ENCODE data around the gene COL1A2.

The COL1A2 gene

DNA sequence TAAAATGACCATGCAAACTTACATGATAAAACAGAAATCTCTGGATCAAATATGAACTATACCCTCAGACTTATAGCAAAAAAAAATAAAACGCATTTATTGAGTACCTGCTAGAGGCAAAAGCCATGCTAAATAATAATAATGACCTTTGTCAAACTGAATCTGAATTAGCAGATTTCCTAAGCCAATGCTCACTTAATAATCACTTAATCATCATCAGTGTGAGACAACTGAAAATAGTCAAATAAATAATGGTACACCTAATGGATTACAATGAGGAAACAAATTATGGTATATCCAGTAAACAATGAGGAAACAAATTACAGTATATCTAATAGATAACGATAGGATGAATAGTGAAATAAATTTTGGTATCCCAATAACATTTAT is 37.6 kb downstream of the COL1A2 start:
- Histone ChIP-seq H3K4me1 (ENCODE audit: control insufficient read depth, insufficient read depth, low read length) (no peaks in the 10 kb centered on the region), H3K27ac (ENCODE audit: low read length) (no peak overlapping the region), H3K9me3 (ENCODE audit: control insufficient read depth, insufficient read depth, low read length) (no peaks in the 10 kb centered on the region), H3K36me3 (ENCODE audit: control insufficient read depth, insufficient read depth, low read length) (peaks cover 3% of the 10 kb centered on the region; the same call in 1 of the 2 replicates), H3K4me3 (ENCODE audit: low read length) (no peak overlapping the region), H3K27me3 (ENCODE audit: control insufficient read depth, insufficient read depth, low read length) (no peaks in the 10 kb centered on the region)
- no CpG with 5 or more reads among the region's 2 CpGs for WGBS (ENCODE audit: insufficient coverage, insufficient read length)
- no peak for DNase-seq (ENCODE audit: low read depth, low spot score)

DNA sequence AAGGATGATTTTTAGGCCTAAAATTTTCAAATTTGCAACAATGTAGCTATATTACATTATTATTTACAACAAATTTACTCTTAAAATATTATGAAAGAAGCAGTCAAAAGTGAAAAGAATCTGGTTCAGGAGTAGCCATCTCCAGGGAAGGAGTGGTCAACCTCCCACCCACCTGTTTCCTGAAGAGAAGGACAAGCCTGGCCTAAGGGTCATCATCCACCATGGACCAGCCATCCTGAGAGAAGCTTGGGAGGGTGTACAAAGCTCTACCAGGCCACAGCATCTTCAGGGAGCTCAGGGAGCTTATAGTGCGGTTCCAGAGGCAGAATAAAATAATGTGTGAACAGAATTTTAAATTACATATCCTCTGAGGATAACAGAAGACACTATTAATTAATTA is 38.1 kb downstream of the COL1A2 start:
- Histone ChIP-seq H3K9me3 (ENCODE audit: control insufficient read depth, insufficient read depth, low read length) (no peaks in the 10 kb centered on the region), H3K36me3 (ENCODE audit: control insufficient read depth, insufficient read depth, low read length) (peaks cover 3% of the 10 kb centered on the region; the same call in 1 of the 2 replicates), H3K27ac (ENCODE audit: low read length) (no peak overlapping the region), H3K4me1 (ENCODE audit: control insufficient read depth, insufficient read depth, low read length) (no peaks in the 10 kb centered on the region), H3K27me3 (ENCODE audit: control insufficient read depth, insufficient read depth, low read length) (no peaks in the 10 kb centered on the region), H3K4me3 (ENCODE audit: low read length) (no peak overlapping the region)
- DNase-seq (ENCODE audit: low read depth, low spot score), result no peak
- no CpG with 5 or more reads among the region's 1 CpG for WGBS (ENCODE audit: insufficient coverage, insufficient read length)

DNA sequence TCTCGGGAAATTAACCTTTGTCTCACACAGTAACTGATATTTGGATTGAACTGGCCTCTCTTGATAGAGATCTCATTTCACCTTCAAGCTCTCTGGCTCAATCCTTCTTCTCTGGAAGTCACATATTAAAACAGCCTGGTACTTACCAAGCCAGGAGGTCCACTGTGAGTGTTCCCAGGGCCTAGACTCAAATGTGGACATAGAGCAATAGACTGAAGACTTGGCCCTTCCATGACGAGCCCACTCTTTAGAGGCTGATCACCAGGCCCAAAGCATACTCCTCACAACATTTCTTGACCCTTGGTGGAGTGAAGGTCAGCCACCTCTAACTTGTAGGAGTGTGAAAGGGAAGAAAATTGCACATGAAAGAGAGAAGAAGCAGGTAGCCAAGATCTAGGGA is 38.5 kb downstream of the COL1A2 start:
- no CpG with 5 or more reads among the region's 2 CpGs for WGBS (ENCODE audit: insufficient coverage, insufficient read length)
- Histone ChIP-seq H3K4me1 (ENCODE audit: control insufficient read depth, insufficient read depth, low read length) (no peaks in the 10 kb centered on the region), H3K36me3 (ENCODE audit: control insufficient read depth, insufficient read depth, low read length) (peaks cover 3% of the 10 kb centered on the region; the same call in 1 of the 2 replicates), H3K27me3 (ENCODE audit: control insufficient read depth, insufficient read depth, low read length) (no peaks in the 10 kb centered on the region), H3K4me3 (ENCODE audit: low read length) (no peak overlapping the region), H3K27ac (ENCODE audit: low read length) (no peak overlapping the region), H3K9me3 (ENCODE audit: control insufficient read depth, insufficient read depth, low read length) (no peaks in the 10 kb centered on the region)
- DNase-seq (ENCODE audit: low read depth, low spot score), result no peak

DNA sequence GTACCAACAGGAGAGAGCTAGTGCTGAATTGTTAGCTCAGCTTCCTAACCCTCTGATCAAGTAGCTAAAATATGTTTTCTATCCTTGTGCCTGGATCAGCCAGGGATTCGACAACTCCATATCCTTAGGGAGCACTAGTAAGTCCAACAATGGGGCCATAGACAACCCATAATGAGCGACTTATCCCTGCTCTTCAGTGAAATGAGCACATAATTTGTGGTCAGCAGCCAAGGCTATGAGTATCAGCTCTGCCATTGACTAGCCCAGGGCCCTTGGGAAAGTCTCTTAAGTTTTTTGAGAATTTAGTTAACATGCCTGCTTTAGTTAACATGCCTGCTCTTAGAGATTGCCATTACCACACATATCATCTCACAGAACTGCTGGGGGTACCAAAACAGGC is 39.3 kb downstream of the COL1A2 start:
- Histone ChIP-seq H3K4me3 (ENCODE audit: low read length) (no peak overlapping the region), H3K27ac (ENCODE audit: low read length) (no peak overlapping the region), H3K9me3 (ENCODE audit: control insufficient read depth, insufficient read depth, low read length) (no peaks in the 10 kb centered on the region), H3K36me3 (ENCODE audit: control insufficient read depth, insufficient read depth, low read length) (peaks cover 2% of the 10 kb centered on the region; the same call in 1 of the 2 replicates), H3K27me3 (ENCODE audit: control insufficient read depth, insufficient read depth, low read length) (no peaks in the 10 kb centered on the region), H3K4me1 (ENCODE audit: control insufficient read depth, insufficient read depth, low read length) (no peaks in the 10 kb centered on the region)
- WGBS (ENCODE audit: insufficient coverage, insufficient read length), result no CpG with 5 or more reads among the region's 2 CpGs
- DNase-seq (ENCODE audit: low read depth, low spot score), result no peak

DNA sequence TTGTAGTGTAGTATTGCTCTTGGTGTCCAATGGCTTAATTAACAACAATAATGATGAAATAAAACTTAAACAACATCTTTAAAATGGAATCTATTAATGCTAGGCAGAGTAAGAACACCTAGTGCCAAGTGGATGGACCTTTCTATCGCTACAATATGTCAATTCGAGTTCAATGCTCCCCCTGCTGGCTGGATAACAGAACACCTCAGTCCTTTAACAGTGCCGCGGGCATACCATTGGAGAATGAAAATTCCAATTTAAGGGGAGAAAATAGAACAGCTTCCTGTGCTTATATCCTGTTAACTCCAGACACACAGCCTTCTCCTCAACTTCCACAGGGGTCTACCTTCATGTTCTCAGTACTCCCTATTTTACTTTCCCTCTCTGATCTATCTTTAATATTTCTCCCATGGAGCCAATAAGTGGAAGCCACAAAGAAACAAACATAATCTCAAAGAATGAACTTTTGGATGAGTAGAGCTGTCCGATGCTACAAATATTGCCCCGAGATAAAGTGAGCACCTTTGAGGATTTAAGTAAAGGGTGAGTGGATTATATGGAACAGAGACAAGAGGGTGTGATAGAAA is 41.4 kb downstream of the COL1A2 start:
- peaks cover 1% of the 10 kb centered on the region; the same call in 1 of the 2 replicates for H3K4me1 ChIP-seq (ENCODE audit: control insufficient read depth, insufficient read depth, low read length)
- no peaks in the 10 kb centered on the region for H3K9me3 ChIP-seq (ENCODE audit: control insufficient read depth, insufficient read depth, low read length)
- no peak overlapping the region for H3K4me3 ChIP-seq (ENCODE audit: low read length)
- DNase-seq (ENCODE audit: low read depth, low spot score), result peak; percentile 35
- no peaks in the 10 kb centered on the region for H3K27me3 ChIP-seq (ENCODE audit: control insufficient read depth, insufficient read depth, low read length)
- H3K36me3 ChIP-seq (ENCODE audit: control insufficient read depth, insufficient read depth, low read length), result no peaks in the 10 kb centered on the region
- no CpG with 5 or more reads among the region's 6 CpGs for WGBS (ENCODE audit: insufficient coverage, insufficient read length)
- H3K27ac ChIP-seq (ENCODE audit: low read length), result no peak overlapping the region

GRCh38 chr7:94436700-94437099 is 42.0 kb downstream of the COL1A2 start:
- no peak overlapping the region for H3K4me3 ChIP-seq (ENCODE audit: low read length)
- no CpG with 5 or more reads among the region's 4 CpGs for WGBS (ENCODE audit: insufficient coverage, insufficient read length)
- H3K27ac ChIP-seq (ENCODE audit: low read length), result no peak overlapping the region
- no peaks in the 10 kb centered on the region for H3K9me3 ChIP-seq (ENCODE audit: control insufficient read depth, insufficient read depth, low read length)
- peaks cover 1% of the 10 kb centered on the region; the same call in 1 of the 2 replicates for H3K4me1 ChIP-seq (ENCODE audit: control insufficient read depth, insufficient read depth, low read length)
- H3K36me3 ChIP-seq (ENCODE audit: control insufficient read depth, insufficient read depth, low read length), result no peaks in the 10 kb centered on the region
- no peaks in the 10 kb centered on the region for H3K27me3 ChIP-seq (ENCODE audit: control insufficient read depth, insufficient read depth, low read length)
- no peak for DNase-seq (ENCODE audit: low read depth, low spot score)

DNA sequence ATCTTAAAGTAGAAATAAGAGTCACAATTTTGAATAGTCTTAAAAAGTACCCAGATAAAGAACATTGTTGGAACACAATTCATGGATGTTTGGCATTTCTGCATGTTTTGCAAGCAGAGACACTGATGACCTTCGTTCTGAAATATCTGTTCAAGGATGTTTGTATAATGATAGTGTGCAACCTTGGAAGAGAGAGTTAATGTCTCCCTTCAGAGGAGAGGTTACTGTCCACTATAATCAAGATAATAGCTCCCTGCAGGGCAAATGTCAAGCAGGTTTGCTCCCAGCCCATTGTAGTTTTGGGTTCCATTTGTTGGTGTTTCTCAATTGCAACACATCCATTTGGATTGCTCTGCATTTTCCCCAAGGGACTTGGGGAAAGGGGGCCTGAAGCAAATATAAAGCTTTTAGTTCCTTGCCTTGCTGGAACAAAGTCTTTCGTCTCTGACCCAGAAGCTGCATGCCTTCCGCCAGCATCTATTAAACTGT is 45.2 kb downstream of the COL1A2 start:
- H3K4me3 ChIP-seq (ENCODE audit: low read length), result no peak overlapping the region
- no peaks in the 10 kb centered on the region for H3K36me3 ChIP-seq (ENCODE audit: control insufficient read depth, insufficient read depth, low read length)
- peaks cover 1% of the 10 kb centered on the region; the same call in 1 of the 2 replicates for H3K4me1 ChIP-seq (ENCODE audit: control insufficient read depth, insufficient read depth, low read length)
- H3K27me3 ChIP-seq (ENCODE audit: control insufficient read depth, insufficient read depth, low read length), result no peaks in the 10 kb centered on the region
- DNase-seq (ENCODE audit: low read depth, low spot score), result no peak
- H3K9me3 ChIP-seq (ENCODE audit: control insufficient read depth, insufficient read depth, low read length), result no peaks in the 10 kb centered on the region
- WGBS (ENCODE audit: insufficient coverage, insufficient read length), result no CpG with 5 or more reads among the region's 3 CpGs
- no peak overlapping the region for H3K27ac ChIP-seq (ENCODE audit: low read length)

- H3K36me3 ChIP-seq (ENCODE audit: control insufficient read depth, insufficient read depth, low read length), result no peaks in the 10 kb centered on the region
- H3K9me3 ChIP-seq (ENCODE audit: control insufficient read depth, insufficient read depth, low read length), result no peaks in the 10 kb centered on the region
- no CpG with 5 or more reads among the region's 7 CpGs for WGBS (ENCODE audit: insufficient coverage, insufficient read length)
- H3K4me3 ChIP-seq (ENCODE audit: low read length), result no peak overlapping the region
- H3K27ac ChIP-seq (ENCODE audit: low read length), result no peak overlapping the region
- peaks cover 1% of the 10 kb centered on the region; the same call in 1 of the 2 replicates for H3K4me1 ChIP-seq (ENCODE audit: control insufficient read depth, insufficient read depth, low read length)
- no peak for DNase-seq (ENCODE audit: low read depth, low spot score)
- H3K27me3 ChIP-seq (ENCODE audit: control insufficient read depth, insufficient read depth, low read length), result no peaks in the 10 kb centered on the region
Observed at GRCh38 chr7:94440451-94441039, 45.9 kb downstream of the COL1A2 start.

GRCh38 chr7:94441138-94441537 is 46.4 kb downstream of the COL1A2 start:
- Histone ChIP-seq H3K4me3 (ENCODE audit: low read length) (no peak overlapping the region), H3K27me3 (ENCODE audit: control insufficient read depth, insufficient read depth, low read length) (no peaks in the 10 kb centered on the region), H3K36me3 (ENCODE audit: control insufficient read depth, insufficient read depth, low read length) (no peaks in the 10 kb centered on the region), H3K27ac (ENCODE audit: low read length) (no peak overlapping the region), H3K9me3 (ENCODE audit: control insufficient read depth, insufficient read depth, low read length) (no peaks in the 10 kb centered on the region), H3K4me1 (ENCODE audit: control insufficient read depth, insufficient read depth, low read length) (peaks cover 1% of the 10 kb centered on the region; the same call in 1 of the 2 replicates)
- no peak for DNase-seq (ENCODE audit: low read depth, low spot score)
- no CpG with 5 or more reads among the region's 3 CpGs for WGBS (ENCODE audit: insufficient coverage, insufficient read length)

DNA sequence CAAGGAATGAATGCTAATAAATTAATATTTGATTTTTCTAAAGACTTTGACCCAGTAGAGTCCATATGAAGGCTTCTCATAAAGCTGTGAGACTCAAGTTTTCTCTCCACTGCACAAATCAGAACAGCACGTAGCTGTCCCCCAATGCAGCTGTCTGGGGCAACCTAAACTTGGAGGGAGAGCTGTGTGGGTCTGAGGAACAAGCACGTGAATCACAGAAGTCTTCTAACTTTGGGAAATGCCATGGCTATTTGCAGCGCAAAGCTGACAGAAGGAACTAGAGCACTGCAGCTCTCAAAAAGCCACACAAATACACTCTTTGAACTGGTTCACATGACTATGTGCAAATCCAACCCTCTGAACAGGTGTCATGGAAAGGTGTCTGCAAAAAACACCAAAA is 47.9 kb downstream of the COL1A2 start:
- DNase-seq (ENCODE audit: low read depth, low spot score), result no peak
- H3K27ac ChIP-seq (ENCODE audit: low read length), result no peak overlapping the region
- no peaks in the 10 kb centered on the region for H3K27me3 ChIP-seq (ENCODE audit: control insufficient read depth, insufficient read depth, low read length)
- H3K36me3 ChIP-seq (ENCODE audit: control insufficient read depth, insufficient read depth, low read length), result no peaks in the 10 kb centered on the region
- no peak overlapping the region for H3K4me3 ChIP-seq (ENCODE audit: low read length)
- H3K4me1 ChIP-seq (ENCODE audit: control insufficient read depth, insufficient read depth, low read length), result peaks cover 1% of the 10 kb centered on the region; the same call in 1 of the 2 replicates
- no CpG with 5 or more reads among the region's 3 CpGs for whole genome bisulfite sequencing (ENCODE audit: insufficient coverage, insufficient read length)
- no peaks in the 10 kb centered on the region for H3K9me3 ChIP-seq (ENCODE audit: control insufficient read depth, insufficient read depth, low read length)

DNA sequence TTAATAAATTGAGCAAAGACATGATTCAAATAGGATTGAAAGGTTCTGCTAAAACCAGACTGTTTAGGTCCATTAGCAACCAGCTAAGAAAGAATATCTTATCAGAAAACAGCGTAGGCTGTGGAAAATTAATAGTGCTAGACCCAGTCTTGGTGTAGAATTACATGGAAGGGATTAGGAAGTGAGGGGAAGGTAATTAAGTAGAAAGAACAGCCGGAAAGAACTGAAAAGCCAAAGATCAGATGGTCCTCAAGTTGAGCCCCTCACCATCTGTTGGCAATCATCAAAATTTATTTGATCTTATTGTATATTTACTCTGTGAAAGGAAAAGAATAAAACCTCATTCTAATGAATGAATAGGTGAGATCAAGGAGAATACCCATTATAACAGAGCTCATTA is 50.1 kb downstream of the COL1A2 start:
- no peaks in the 10 kb centered on the region for H3K9me3 ChIP-seq (ENCODE audit: control insufficient read depth, insufficient read depth, low read length)
- no peak overlapping the region for H3K4me3 ChIP-seq (ENCODE audit: low read length)
- no peaks in the 10 kb centered on the region for H3K27me3 ChIP-seq (ENCODE audit: control insufficient read depth, insufficient read depth, low read length)
- no peak for DNase-seq (ENCODE audit: low read depth, low spot score)
- no peak overlapping the region for H3K27ac ChIP-seq (ENCODE audit: low read length)
- WGBS (ENCODE audit: insufficient coverage, insufficient read length), result no CpG with 5 or more reads among the region's 2 CpGs
- peaks cover 1% of the 10 kb centered on the region; the same call in 1 of the 2 replicates for H3K4me1 ChIP-seq (ENCODE audit: control insufficient read depth, insufficient read depth, low read length)
- no peaks in the 10 kb centered on the region for H3K36me3 ChIP-seq (ENCODE audit: control insufficient read depth, insufficient read depth, low read length)

Measured in iPS DF 6.9 (cell line).